22Rv1 (cell line): ENCODE measurements around the gene POLR1G.

Experiments
- CTCF ChIP-seq: fragments of 450-650 bp; IDR thresholded peaks from 2 replicates; pipeline ENCODE4 v1.5.1; 2017; ENCODE audit warnings: mild to moderate bottlenecking
- ZFX ChIP-seq: fragments of 450-650 bp; IDR thresholded peaks from 2 replicates; pipeline ENCODE4 v1.6.1; 2017; ENCODE audit warnings: antibody characterized with exemption, borderline replicate concordance

GRCh38 chr19:45406226-45407090 lies at the start of gene POLR1G:
- TF ChIP-seq ZFX (no peak), CTCF (no peak)
